Measurements from ENCODE around the gene PLEKHG4. TPM values are rescaled to one million over a fixed set of nuclear protein-coding genes. Genes with fewer than 3 reads are reported as not detected.

The PLEKHG4 gene
- polyA plus RNA-seq, 2 donors: 8.9 to 13.3 TPM

- WGBS, 2 donors: 83 to 88% methylated on average over 16 of the region's 16 CpGs
- Histone ChIP-seq H3K27ac (ENCODE audit: low read depth in 2 of 2, low read length in 1 of 2) (no peak overlapping the region), H3K27me3 (ENCODE audit: control insufficient read depth in 1 of 2, insufficient read depth in 2 of 2, low read length in 2 of 2) (no peaks in the 10 kb centered on the region), H3K4me1 (ENCODE audit: control insufficient read depth in 2 of 2, insufficient read depth in 2 of 2, low read length in 1 of 2) (peaks cover 0 to 6% of the 10 kb centered on the region in 2 donors), H3K36me3 (ENCODE audit: control insufficient read depth in 2 of 2, insufficient read depth in 2 of 2, low read length in 1 of 2) (peaks cover 0 to 17% of the 10 kb centered on the region in 2 donors), H3K4me3 (ENCODE audit: low read depth in 1 of 2, low read length in 2 of 2) (no peak overlapping the region), H3K9me3 (ENCODE audit: control insufficient read depth in 2 of 2, insufficient read depth in 1 of 2, low read depth in 1 of 2, low read length in 1 of 2) (no peaks in the 10 kb centered on the region)
These were observed 41.7 kb upstream of the PLEKHG4 start for GRCh38 chr16:67237396-67238277.

GRCh38 chr16:67238278-67238575, 41.1 kb upstream of the PLEKHG4 start:
- 91 to 95% methylated on average over 3 of the region's 3 CpGs for WGBS, 2 donors
- no peaks in the 10 kb centered on the region for H3K27me3 ChIP-seq (ENCODE audit: control insufficient read depth in 1 of 2, insufficient read depth in 2 of 2, low read length in 2 of 2)
- peaks cover 0 to 17% of the 10 kb centered on the region in 2 donors for H3K36me3 ChIP-seq (ENCODE audit: control insufficient read depth in 2 of 2, insufficient read depth in 2 of 2, low read length in 1 of 2)
- peaks cover 0 to 6% of the 10 kb centered on the region in 2 donors for H3K4me1 ChIP-seq (ENCODE audit: control insufficient read depth in 2 of 2, insufficient read depth in 2 of 2, low read length in 1 of 2)
- no peak overlapping the region for H3K27ac ChIP-seq (ENCODE audit: low read depth in 2 of 2, low read length in 1 of 2)
- no peaks in the 10 kb centered on the region for H3K9me3 ChIP-seq (ENCODE audit: control insufficient read depth in 2 of 2, insufficient read depth in 1 of 2, low read depth in 1 of 2, low read length in 1 of 2)
- H3K4me3 ChIP-seq (ENCODE audit: low read depth in 1 of 2, low read length in 2 of 2): no peak overlapping the region

GRCh38 chr16:67238806-67239470, 40.4 kb upstream of the PLEKHG4 start:
- Histone ChIP-seq H3K27ac (ENCODE audit: low read depth in 2 of 2, low read length in 1 of 2) (no peak overlapping the region), H3K36me3 (ENCODE audit: control insufficient read depth in 2 of 2, insufficient read depth in 2 of 2, low read length in 1 of 2) (peaks cover 0 to 16% of the 10 kb centered on the region in 2 donors)
- 88 to 92% methylated on average over 9 of the region's 9 CpGs for WGBS, 2 donors

GRCh38 chr16:67240506-67240905, 38.8 kb upstream of the PLEKHG4 start:
- no peak overlapping the region for H3K4me3 ChIP-seq (ENCODE audit: low read depth in 1 of 2, low read length in 2 of 2)
- peaks cover 0 to 11% of the 10 kb centered on the region in 2 donors for H3K36me3 ChIP-seq (ENCODE audit: control insufficient read depth in 2 of 2, insufficient read depth in 2 of 2, low read length in 1 of 2)
- no peaks in the 10 kb centered on the region for H3K27me3 ChIP-seq (ENCODE audit: control insufficient read depth in 1 of 2, insufficient read depth in 2 of 2, low read length in 2 of 2)
- peaks cover 6 to 14% of the 10 kb centered on the region in 2 donors for H3K4me1 ChIP-seq (ENCODE audit: control insufficient read depth in 2 of 2, insufficient read depth in 2 of 2, low read length in 1 of 2)
- 65 to 66% methylated on average over 4 of the region's 4 CpGs for WGBS, 2 donors
- H3K9me3 ChIP-seq (ENCODE audit: control insufficient read depth in 2 of 2, insufficient read depth in 1 of 2, low read depth in 1 of 2, low read length in 1 of 2): no peaks in the 10 kb centered on the region
- H3K27ac ChIP-seq (ENCODE audit: low read depth in 2 of 2, low read length in 1 of 2): peak overlapping the region; percentile 13 to 21

More at GRCh38 chr16:67238806-67239470, 40.4 kb upstream of the PLEKHG4 start:
- Histone ChIP-seq H3K9me3 (ENCODE audit: control insufficient read depth in 2 of 2, insufficient read depth in 1 of 2, low read depth in 1 of 2, low read length in 1 of 2) (no peaks in the 10 kb centered on the region), H3K4me3 (ENCODE audit: low read depth in 1 of 2, low read length in 2 of 2) (no peak overlapping the region), H3K27me3 (ENCODE audit: control insufficient read depth in 1 of 2, insufficient read depth in 2 of 2, low read length in 2 of 2) (no peaks in the 10 kb centered on the region), H3K4me1 (ENCODE audit: control insufficient read depth in 2 of 2, insufficient read depth in 2 of 2, low read length in 1 of 2) (peaks cover 0 to 6% of the 10 kb centered on the region in 2 donors)

GRCh38 chr16:67241008-67241900, 38.1 kb upstream of the PLEKHG4 start:
- WGBS, 2 donors: 61 to 64% methylated on average over 9 to 10 of the region's 10 CpGs
- Histone ChIP-seq H3K4me3 (ENCODE audit: low read depth in 1 of 2, low read length in 2 of 2) (no peak overlapping the region), H3K4me1 (ENCODE audit: control insufficient read depth in 2 of 2, insufficient read depth in 2 of 2, low read length in 1 of 2) (peaks cover 6 to 19% of the 10 kb centered on the region in 2 donors)

GRCh38 chr16:67242138-67242730, 37.1 kb upstream of the PLEKHG4 start:
- WGBS, 2 donors: 73 to 78% methylated on average over 4 of the region's 4 CpGs
- peaks cover 6 to 19% of the 10 kb centered on the region in 2 donors for H3K4me1 ChIP-seq (ENCODE audit: control insufficient read depth in 2 of 2, insufficient read depth in 2 of 2, low read length in 1 of 2)
- H3K4me3 ChIP-seq (ENCODE audit: low read depth in 1 of 2, low read length in 2 of 2): no peak overlapping the region
- peaks cover 0 to 6% of the 10 kb centered on the region in 2 donors for H3K36me3 ChIP-seq (ENCODE audit: control insufficient read depth in 2 of 2, insufficient read depth in 2 of 2, low read length in 1 of 2)
- no peaks in the 10 kb centered on the region for H3K27me3 ChIP-seq (ENCODE audit: control insufficient read depth in 1 of 2, insufficient read depth in 2 of 2, low read length in 2 of 2)
- no peaks in the 10 kb centered on the region for H3K9me3 ChIP-seq (ENCODE audit: control insufficient read depth in 2 of 2, insufficient read depth in 1 of 2, low read depth in 1 of 2, low read length in 1 of 2)
- H3K27ac ChIP-seq (ENCODE audit: low read depth in 2 of 2, low read length in 1 of 2): no peak overlapping the region

More at GRCh38 chr16:67241008-67241900, 38.1 kb upstream of the PLEKHG4 start:
- H3K27me3 ChIP-seq (ENCODE audit: control insufficient read depth in 1 of 2, insufficient read depth in 2 of 2, low read length in 2 of 2): no peaks in the 10 kb centered on the region
- H3K9me3 ChIP-seq (ENCODE audit: control insufficient read depth in 2 of 2, insufficient read depth in 1 of 2, low read depth in 1 of 2, low read length in 1 of 2): no peaks in the 10 kb centered on the region
- peak overlapping the region in 1 of 2 donors; percentile 20 for H3K27ac ChIP-seq (ENCODE audit: low read depth in 2 of 2, low read length in 1 of 2)
- peaks cover 0 to 11% of the 10 kb centered on the region in 2 donors for H3K36me3 ChIP-seq (ENCODE audit: control insufficient read depth in 2 of 2, insufficient read depth in 2 of 2, low read length in 1 of 2)

- Histone ChIP-seq H3K4me3 (ENCODE audit: low read depth in 1 of 2, low read length in 2 of 2) (no peak overlapping the region), H3K27ac (ENCODE audit: low read depth in 2 of 2, low read length in 1 of 2) (peak overlapping the region; percentile 14 to 74), H3K27me3 (ENCODE audit: control insufficient read depth in 1 of 2, insufficient read depth in 2 of 2, low read length in 2 of 2) (no peaks in the 10 kb centered on the region), H3K9me3 (ENCODE audit: control insufficient read depth in 2 of 2, insufficient read depth in 1 of 2, low read depth in 1 of 2, low read length in 1 of 2) (no peaks in the 10 kb centered on the region), H3K36me3 (ENCODE audit: control insufficient read depth in 2 of 2, insufficient read depth in 2 of 2, low read length in 1 of 2) (peaks cover 0 to 5% of the 10 kb centered on the region in 2 donors), H3K4me1 (ENCODE audit: control insufficient read depth in 2 of 2, insufficient read depth in 2 of 2, low read length in 1 of 2) (peaks cover 6 to 27% of the 10 kb centered on the region in 2 donors)
- 72 to 78% methylated on average over 4 of the region's 4 CpGs for WGBS, 2 donors
These were observed 35.9 kb upstream of the PLEKHG4 start for GRCh38 chr16:67243481-67243880.

GRCh38 chr16:67244387-67245185, 34.7 kb upstream of the PLEKHG4 start:
- WGBS, 2 donors: 26 to 27% methylated on average over 5 of the region's 5 CpGs
- H3K4me1 ChIP-seq (ENCODE audit: control insufficient read depth in 2 of 2, insufficient read depth in 2 of 2, low read length in 1 of 2): peaks cover 9 to 35% of the 10 kb centered on the region in 2 donors

More at GRCh38 chr16:67244387-67245185, 34.7 kb upstream of the PLEKHG4 start:
- peak overlapping the region; percentile 31 to 74 for H3K27ac ChIP-seq (ENCODE audit: low read depth in 2 of 2, low read length in 1 of 2)
- H3K27me3 ChIP-seq (ENCODE audit: control insufficient read depth in 1 of 2, insufficient read depth in 2 of 2, low read length in 2 of 2): peaks cover 0 to 5% of the 10 kb centered on the region in 2 donors
- no peak overlapping the region for H3K4me3 ChIP-seq (ENCODE audit: low read depth in 1 of 2, low read length in 2 of 2)
- no peaks in the 10 kb centered on the region for H3K36me3 ChIP-seq (ENCODE audit: control insufficient read depth in 2 of 2, insufficient read depth in 2 of 2, low read length in 1 of 2)
- no peaks in the 10 kb centered on the region for H3K9me3 ChIP-seq (ENCODE audit: control insufficient read depth in 2 of 2, insufficient read depth in 1 of 2, low read depth in 1 of 2, low read length in 1 of 2)

All from esophagus (tissue), 2 donors.